ENCODE results near the gene XKR7. TPM values are rescaled to one million over a fixed set of nuclear protein-coding genes. Genes with fewer than 3 reads are reported as not detected.

The XKR7 gene
- total RNA-seq, 2 experiments from 2014 or later = not detected

DNA sequence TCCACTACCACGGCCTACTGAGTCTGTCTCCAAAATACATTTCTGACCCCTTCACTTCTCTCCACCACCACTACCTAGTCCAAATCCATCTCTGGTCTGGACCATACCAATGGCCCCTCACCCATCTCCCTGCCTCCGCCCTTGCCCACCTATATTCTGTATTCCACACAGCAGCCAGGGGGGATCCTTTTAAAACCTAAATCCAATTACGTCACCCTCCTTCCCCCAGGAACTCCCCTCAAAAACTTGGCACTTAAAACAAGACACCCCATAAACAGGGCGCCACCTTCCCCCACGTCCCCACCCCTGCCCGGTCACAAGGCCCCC lies 16.8 kb upstream of the XKR7 start:
- Mint-ChIP-seq H3K36me3 (peaks cover 27% of the 10 kb centered on the region), H3K27ac (peak overlapping the region; percentile 93), H3K4me1 (peaks cover 25% of the 10 kb centered on the region), H3K4me3 (peak overlapping the region; percentile 90), H3K27me3 (peaks cover 6% of the 10 kb centered on the region), H3K9me3 (ENCODE audit: low read depth) (no peaks in the 10 kb centered on the region)
- CTCF ChIA-PET = interaction anchor here (0.5 to 4.5 kb wide), 18 partner anchors 9 to 338 kb away, joined by 3 to 107 read pairs (median 5); partner anchors contain the start of gene XKR7
- ATAC-seq (no peak), DNase-seq (no peak)

- Mint-ChIP-seq H3K27me3 (peaks cover 13% of the 10 kb centered on the region), H3K27ac (peak within 1 kb of the TSS; percentile 93), H3K4me3 (peak within 1 kb of the TSS; percentile 90), H3K36me3 (peaks cover 27% of the 10 kb centered on the region), H3K4me1 (peaks cover 25% of the 10 kb centered on the region), H3K9me3 (ENCODE audit: low read depth) (no peaks in the 10 kb centered on the region)
- ATAC-seq (peak; percentile 98), DNase-seq (peak; percentile 98)
- CTCF ChIA-PET = interaction anchor here (0.5 to 4.5 kb wide), 30 partner anchors 9 to 339 kb away, joined by 3 to 107 read pairs (median 4); partner anchors contain the start of genes TM9SF4 and XKR7
Measured at GRCh38 chr20:31951530-31952453, 16.2 kb upstream of the XKR7 start, which contains the start of gene PDRG1. PDRG1 (minus strand) TSS chr20:31952046; CDS start chr20:31951961, 85 bp downstream.

- no peak for ATAC-seq
- no peaks in the 10 kb centered on the region for H3K9me3 Mint-ChIP-seq (ENCODE audit: low read depth)
- peaks cover 12% of the 10 kb centered on the region for H3K36me3 Mint-ChIP-seq
- H3K4me3 Mint-ChIP-seq = no peak overlapping the region
- CTCF ChIA-PET = interaction anchor here (1.2 to 4.5 kb wide), 6 partner anchors 21 to 131 kb away, joined by 3 to 107 read pairs (median 13); no protein-coding TSS in a partner anchor
- DNase-seq = no peak
- H3K27me3 Mint-ChIP-seq = peaks cover 16% of the 10 kb centered on the region
- no peak overlapping the region for H3K27ac Mint-ChIP-seq
- H3K4me1 Mint-ChIP-seq = peaks cover 25% of the 10 kb centered on the region
Measured at GRCh38 chr20:31953556-31954148, 14.3 kb upstream of the XKR7 start.

- H3K36me3 Mint-ChIP-seq = peaks cover 7% of the 10 kb centered on the region
- CTCF ChIA-PET = interaction anchor here (0.6 to 1.0 kb wide), 2 partner anchors 13 to 102 kb away, joined by 3 to 5 read pairs; no protein-coding TSS in a partner anchor
- no peak for DNase-seq
- H3K27ac Mint-ChIP-seq = no peak overlapping the region
- peaks cover 21% of the 10 kb centered on the region for H3K27me3 Mint-ChIP-seq
- ATAC-seq = no peak
- no peak overlapping the region for H3K4me3 Mint-ChIP-seq
- no peaks in the 10 kb centered on the region for H3K9me3 Mint-ChIP-seq (ENCODE audit: low read depth)
- peaks cover 23% of the 10 kb centered on the region for H3K4me1 Mint-ChIP-seq
Measured at GRCh38 chr20:31954500-31954899, 13.5 kb upstream of the XKR7 start.

GRCh38 chr20:31956556-31957526 lies 11.1 kb upstream of the XKR7 start:
- CTCF ChIA-PET = interaction anchor here (0.6 to 1.8 kb wide), 3 partner anchors 105 to 135 kb away, joined by 3 to 6 read pairs (median 3); no protein-coding TSS in a partner anchor
- no peak overlapping the region for H3K27ac Mint-ChIP-seq
- no peak overlapping the region for H3K4me3 Mint-ChIP-seq
- no peak for ATAC-seq
- no peak for DNase-seq
- no peaks in the 10 kb centered on the region for H3K36me3 Mint-ChIP-seq
- no peaks in the 10 kb centered on the region for H3K9me3 Mint-ChIP-seq (ENCODE audit: low read depth)
- H3K27me3 Mint-ChIP-seq = peaks cover 26% of the 10 kb centered on the region
- H3K4me1 Mint-ChIP-seq = peaks cover 3% of the 10 kb centered on the region

GRCh38 chr20:31962761-31963160 lies 5.2 kb upstream of the XKR7 start:
- ATAC-seq = no peak

DNA sequence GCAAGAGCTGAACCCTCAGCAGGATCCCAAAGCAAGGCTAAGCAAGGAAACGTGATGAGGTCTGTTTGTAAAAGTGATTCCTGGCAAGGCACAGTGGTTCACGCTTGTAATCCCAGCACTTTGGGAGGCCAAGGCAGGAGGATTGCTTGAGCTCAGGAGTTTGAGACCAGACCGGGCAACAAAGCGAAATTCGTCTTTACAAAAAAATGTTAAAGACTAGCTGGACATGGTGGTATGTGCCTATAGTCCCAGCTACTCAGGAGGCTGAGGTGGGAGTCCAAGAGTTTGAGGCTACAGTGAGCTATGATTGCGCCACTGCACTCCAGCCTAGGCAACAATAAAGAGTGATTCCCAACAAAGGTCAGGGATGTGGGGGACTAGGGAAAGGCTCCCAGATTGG lies 4.1 kb upstream of the XKR7 start:
- Mint-ChIP-seq H3K4me1 (peaks cover 7% of the 10 kb centered on the region), H3K27ac (no peak overlapping the region), H3K36me3 (no peaks in the 10 kb centered on the region), H3K27me3 (peaks cover 46% of the 10 kb centered on the region), H3K9me3 (ENCODE audit: low read depth) (no peaks in the 10 kb centered on the region), H3K4me3 (no peak overlapping the region)
- CTCF ChIA-PET = interaction anchor here (1.1 to 2.0 kb wide), 4 partner anchors 12 to 141 kb away, joined by 3 to 9 read pairs (median 4); partner anchors contain the start of gene PDRG1
- DNase-seq (no peak), ATAC-seq (no peak)

More at GRCh38 chr20:31962761-31963160, 5.2 kb upstream of the XKR7 start:
- Mint-ChIP-seq H3K27ac (no peak overlapping the region), H3K36me3 (no peaks in the 10 kb centered on the region), H3K27me3 (peaks cover 46% of the 10 kb centered on the region), H3K4me3 (no peak overlapping the region), H3K4me1 (peaks cover 4% of the 10 kb centered on the region), H3K9me3 (ENCODE audit: low read depth) (no peaks in the 10 kb centered on the region)
- no peak for DNase-seq
- CTCF ChIA-PET = interaction anchor here (1.1 to 2.0 kb wide), 3 partner anchors 11 to 140 kb away, joined by 3 to 9 read pairs (median 4); partner anchors contain the start of gene PDRG1

DNA sequence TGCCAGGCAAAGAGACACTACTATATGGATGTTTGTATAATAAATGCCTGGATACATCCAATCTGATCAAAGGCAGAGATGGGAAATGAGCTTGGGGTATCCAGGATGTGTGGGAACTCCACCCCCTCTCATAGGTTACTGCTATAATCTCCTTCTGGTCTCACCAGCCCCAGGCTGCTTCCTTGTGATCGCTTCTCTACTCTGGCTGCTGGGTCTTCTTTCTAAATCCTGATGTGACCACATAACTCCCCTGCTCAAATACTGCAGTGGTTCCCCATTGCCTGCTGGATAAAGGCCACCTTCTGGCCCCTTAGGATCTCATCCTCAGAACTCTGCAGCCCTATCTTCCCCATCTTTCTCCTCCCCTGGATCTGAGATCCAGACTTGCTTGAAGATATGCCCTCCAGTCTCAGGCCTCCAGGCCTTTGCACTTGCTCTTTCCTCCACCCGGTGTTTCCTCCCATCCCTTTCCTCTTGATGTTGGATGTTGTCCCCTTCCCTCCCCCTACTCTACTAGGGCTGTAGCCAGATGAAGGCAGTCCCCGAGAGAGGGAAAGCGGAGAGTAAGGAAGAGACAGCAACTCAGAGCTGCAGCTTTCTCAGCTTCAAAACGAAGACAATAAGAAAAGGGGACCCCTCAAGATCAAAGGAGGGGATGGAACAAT lies 828 bp upstream of the XKR7 start:
- no peak for ATAC-seq
- no peak for DNase-seq
- Mint-ChIP-seq H3K27me3 (peaks cover 51% of the 10 kb centered on the region), H3K9me3 (ENCODE audit: low read depth) (no peaks in the 10 kb centered on the region), H3K27ac (no peak overlapping the region), H3K4me1 (peaks cover 7% of the 10 kb centered on the region), H3K36me3 (no peaks in the 10 kb centered on the region), H3K4me3 (peak overlapping the region; percentile 14)
- CTCF ChIA-PET = interaction anchor here (0.5 to 2.6 kb wide), 4 partner anchors 8 to 65 kb away, joined by 3 to 16 read pairs (median 3); partner anchors contain the start of gene PDRG1

DNA sequence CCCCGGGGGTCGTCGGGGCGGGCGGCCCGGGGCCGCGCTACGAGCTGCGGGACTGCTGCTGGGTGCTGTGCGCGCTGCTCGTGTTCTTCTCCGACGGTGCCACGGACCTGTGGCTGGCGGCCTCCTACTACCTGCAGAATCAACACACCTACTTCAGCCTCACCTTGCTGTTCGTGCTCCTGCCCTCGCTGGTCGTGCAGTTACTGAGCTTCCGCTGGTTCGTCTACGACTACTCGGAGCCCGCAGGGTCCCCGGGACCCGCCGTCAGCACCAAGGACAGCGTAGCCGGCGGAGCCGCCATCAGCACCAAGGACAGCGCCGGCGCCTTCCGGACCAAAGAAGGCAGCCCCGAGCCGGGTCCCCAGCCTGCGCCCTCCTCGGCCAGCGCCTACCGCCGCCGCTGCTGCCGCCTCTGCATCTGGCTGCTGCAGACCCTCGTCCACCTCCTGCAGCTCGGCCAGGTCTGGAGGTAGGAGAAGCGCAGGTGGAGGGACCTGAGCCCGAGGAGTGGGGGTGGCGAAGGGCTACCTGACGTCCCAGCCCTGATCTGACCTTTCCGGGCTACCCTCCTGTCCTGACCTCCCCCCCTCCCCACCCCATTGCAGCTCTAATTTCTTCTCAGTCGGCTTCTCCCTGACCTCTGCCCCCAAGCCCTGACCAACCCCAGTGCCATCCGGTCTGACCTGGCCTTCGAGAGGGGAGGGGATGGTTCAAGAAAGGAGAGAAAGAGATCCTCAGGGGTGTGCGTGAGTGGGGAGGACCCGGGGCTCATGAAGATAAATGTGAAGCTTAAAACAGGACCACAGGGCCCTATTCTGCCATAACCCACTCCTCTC lies 558 bp downstream of the XKR7 start:
- ATAC-seq = peak; percentile 94
- DNase-seq = peak; percentile 85
- peaks cover 47% of the 10 kb centered on the region for H3K27me3 Mint-ChIP-seq
- H3K9me3 Mint-ChIP-seq (ENCODE audit: low read depth) = no peaks in the 10 kb centered on the region
- H3K4me3 Mint-ChIP-seq = peak overlapping the region; percentile 73
- CTCF ChIA-PET = interaction anchor here (1.0 to 2.6 kb wide), 2 partner anchors 17 to 63 kb away, joined by 3 to 16 read pairs; partner anchors contain the start of gene PDRG1
- no peaks in the 10 kb centered on the region for H3K36me3 Mint-ChIP-seq
- no peak overlapping the region for H3K27ac Mint-ChIP-seq
- H3K4me1 Mint-ChIP-seq = peaks cover 7% of the 10 kb centered on the region

DNA sequence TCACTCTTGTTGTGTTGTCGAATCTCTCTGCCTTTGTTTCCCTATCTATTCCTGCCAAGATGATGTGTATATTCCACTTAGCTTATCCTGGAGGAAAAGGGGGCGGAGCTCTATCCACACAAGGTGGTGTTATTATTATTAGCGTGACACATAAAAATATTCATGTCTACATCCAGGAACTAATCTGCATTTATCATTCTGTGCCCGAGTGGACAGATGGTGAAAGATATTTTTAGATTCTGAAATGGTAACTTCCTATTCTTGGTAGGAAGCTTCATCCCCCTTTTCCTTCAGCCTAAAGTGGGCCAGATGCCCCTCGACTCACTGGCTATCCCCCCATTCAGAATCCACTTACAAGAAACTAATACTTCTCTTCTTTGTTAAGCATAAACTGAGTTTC lies 2.0 kb downstream of the XKR7 start:
- H3K36me3 Mint-ChIP-seq = no peaks in the 10 kb centered on the region
- CTCF ChIA-PET = interaction anchor here (1.2 to 1.9 kb wide), 3 partner anchors 10 to 19 kb away, joined by 3 to 8 read pairs (median 4); partner anchors contain the start of gene PDRG1
- no peak overlapping the region for H3K27ac Mint-ChIP-seq
- H3K4me3 Mint-ChIP-seq = no peak overlapping the region
- ATAC-seq (no peak), DNase-seq (no peak)
- H3K27me3 Mint-ChIP-seq = peaks cover 39% of the 10 kb centered on the region
- no peaks in the 10 kb centered on the region for H3K9me3 Mint-ChIP-seq (ENCODE audit: low read depth)
- peaks cover 7% of the 10 kb centered on the region for H3K4me1 Mint-ChIP-seq

- CTCF ChIA-PET = interaction anchor here (0.6 to 1.4 kb wide), 3 partner anchors 20 to 512 kb away, joined by 3 to 4 read pairs (median 4); partner anchors contain the start of gene PDRG1
- Mint-ChIP-seq H3K9me3 (ENCODE audit: low read depth) (no peaks in the 10 kb centered on the region), H3K27me3 (peaks cover 26% of the 10 kb centered on the region), H3K4me1 (peaks cover 2% of the 10 kb centered on the region), H3K27ac (no peak overlapping the region), H3K4me3 (no peak overlapping the region), H3K36me3 (no peaks in the 10 kb centered on the region)
- no peak for DNase-seq
- ATAC-seq = no peak
Measured at GRCh38 chr20:31972471-31973021, 4.6 kb downstream of the XKR7 start.
